ENCODE measurements around the gene DUOXA1. TPM values are rescaled to one million over a fixed set of nuclear protein-coding genes. Genes with fewer than 3 reads are reported as not detected.

DUOXA1 gene
- total RNA-seq, 1 donor from 2014 or later: not detected

Other genes with a start within 250 kb of the DUOXA1 start
- gene TERB2, start 173.2 kb downstream of the DUOXA1 start, total RNA-seq: not detected in 2 replicates
- gene SORD, start 106.7 kb downstream of the DUOXA1 start, total RNA-seq: 28.0 and 28.9 TPM in 2 replicates
- 0.05 TPM in 1 of 2 replicates, not detected in the other for gene DUOX2, start 15.7 kb downstream of the DUOXA1 start, total RNA-seq
- gene DUOXA2, start 15.6 kb downstream of the DUOXA1 start, total RNA-seq: not detected in 2 replicates
- gene DUOX1, start 115 bp upstream of the DUOXA1 start, total RNA-seq: 0.02 and 0.14 TPM in 2 replicates
- 14.4 and 16.1 TPM in 2 replicates for gene SHF, start 58.1 kb upstream of the DUOXA1 start, total RNA-seq
- not detected in 2 replicates for gene SLC28A2, start 122.4 kb upstream of the DUOXA1 start, total RNA-seq
- gene GATM, start 248.7 kb upstream of the DUOXA1 start, total RNA-seq: 0.65 and 1.0 TPM in 2 replicates